ENCODE measurements around the gene CEP120. TPM values are rescaled to one million over a fixed set of nuclear protein-coding genes. Genes with fewer than 3 reads are reported as not detected.
"Not testable (repeated sequence)": the region's sequence is repeated elsewhere in the genome, so short reads cannot be mapped to it uniquely, and the experiment has no call there.

CEP120 gene
- total RNA-seq, 1 donor from 2014 or later, result 23.0 TPM

DNA sequence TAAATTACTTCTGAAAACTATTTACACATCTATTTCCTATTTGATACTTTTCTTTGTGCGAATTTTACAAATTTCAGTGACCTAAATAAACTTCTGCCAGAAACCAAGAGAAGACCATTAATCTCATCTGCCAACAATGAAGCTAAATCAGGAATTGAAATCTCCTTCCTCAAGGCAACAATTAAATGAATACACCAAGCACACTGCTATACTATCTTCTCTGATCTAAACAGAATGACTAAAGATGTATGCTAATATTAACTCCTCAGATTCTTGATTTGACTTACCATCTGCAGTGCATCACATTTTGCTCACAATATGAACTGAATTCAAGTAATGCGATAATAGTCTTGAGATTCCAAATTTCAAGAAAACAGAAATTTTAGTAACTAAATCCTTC lies 82.3 kb downstream of the CEP120 start:
- Mint-ChIP-seq H3K27me3 (ENCODE audit: low read depth) (no peaks in the 10 kb centered on the region), H3K9me3 (no peaks in the 10 kb centered on the region), H3K4me3 (no peak overlapping the region), H3K4me1 (peaks cover 32% of the 10 kb centered on the region), H3K36me3 (peaks cover 1% of the 10 kb centered on the region), H3K27ac (no peak overlapping the region)
- no peak for DNase-seq (ENCODE audit: low spot score in 2 of 2, unreplicated experiment in 2 of 2)
- no peak for TF ChIP-seq CTCF (IDR thresholded peaks at IDR 0.05; ENCODE audit: unreplicated experiment)

DNA sequence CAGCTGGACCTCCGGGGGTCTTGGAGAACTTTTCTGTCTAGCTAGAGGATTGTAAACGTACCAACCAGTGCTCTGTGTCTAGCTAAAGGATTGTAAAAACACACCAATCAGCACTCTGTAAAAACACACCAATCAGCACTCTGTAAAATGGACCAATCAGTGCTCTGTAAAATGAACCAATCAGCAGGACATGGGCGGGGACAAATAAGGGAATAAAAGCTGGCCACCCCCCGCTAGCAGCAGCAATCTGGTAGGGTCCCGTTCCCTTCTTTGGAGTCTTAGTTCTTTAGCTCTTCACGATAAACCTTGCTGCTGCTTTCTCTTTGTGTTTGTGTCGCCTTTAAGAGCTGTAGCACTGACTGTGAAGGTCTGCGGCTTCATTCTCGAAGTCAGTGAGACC lies 114.8 kb downstream of the CEP120 start:
- not testable (repeated sequence) for H3K36me3 Mint-ChIP-seq; H3K9me3 Mint-ChIP-seq; H3K4me1 Mint-ChIP-seq; H3K27me3 Mint-ChIP-seq (ENCODE audit: low read depth); H3K4me3 Mint-ChIP-seq; DNase-seq (ENCODE audit: low spot score in 2 of 2, unreplicated experiment in 2 of 2); H3K27ac Mint-ChIP-seq

DNA sequence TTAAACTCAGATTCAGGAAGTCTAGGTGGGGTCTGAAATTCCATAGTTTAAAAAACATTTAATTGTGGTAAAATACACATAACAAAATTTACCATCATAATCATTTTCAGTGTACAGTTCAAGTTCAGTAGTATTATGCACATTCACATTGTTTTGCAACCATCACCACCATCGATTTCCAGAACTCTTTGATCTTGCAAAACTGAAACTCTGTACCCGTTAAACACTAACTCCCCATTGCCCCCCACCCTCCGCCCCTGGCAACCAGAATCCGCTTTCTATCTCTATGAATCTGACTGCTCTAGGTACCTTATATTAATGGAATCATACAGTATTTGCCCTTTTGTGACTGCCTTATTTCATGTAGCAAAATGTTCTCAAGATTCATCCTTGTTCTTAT lies 117.5 kb downstream of the CEP120 start:
- no peaks in the 10 kb centered on the region for H3K36me3 Mint-ChIP-seq
- no peak overlapping the region for H3K27ac Mint-ChIP-seq
- H3K9me3 Mint-ChIP-seq, result peaks cover 5% of the 10 kb centered on the region
- DNase-seq (ENCODE audit: low spot score in 2 of 2, unreplicated experiment in 2 of 2), result no peak
- H3K27me3 Mint-ChIP-seq (ENCODE audit: low read depth), result no peaks in the 10 kb centered on the region
- no peak for TF ChIP-seq CTCF (IDR thresholded peaks at IDR 0.05; ENCODE audit: unreplicated experiment)
- no peaks in the 10 kb centered on the region for H3K4me1 Mint-ChIP-seq
- H3K4me3 Mint-ChIP-seq, result no peak overlapping the region

DNA sequence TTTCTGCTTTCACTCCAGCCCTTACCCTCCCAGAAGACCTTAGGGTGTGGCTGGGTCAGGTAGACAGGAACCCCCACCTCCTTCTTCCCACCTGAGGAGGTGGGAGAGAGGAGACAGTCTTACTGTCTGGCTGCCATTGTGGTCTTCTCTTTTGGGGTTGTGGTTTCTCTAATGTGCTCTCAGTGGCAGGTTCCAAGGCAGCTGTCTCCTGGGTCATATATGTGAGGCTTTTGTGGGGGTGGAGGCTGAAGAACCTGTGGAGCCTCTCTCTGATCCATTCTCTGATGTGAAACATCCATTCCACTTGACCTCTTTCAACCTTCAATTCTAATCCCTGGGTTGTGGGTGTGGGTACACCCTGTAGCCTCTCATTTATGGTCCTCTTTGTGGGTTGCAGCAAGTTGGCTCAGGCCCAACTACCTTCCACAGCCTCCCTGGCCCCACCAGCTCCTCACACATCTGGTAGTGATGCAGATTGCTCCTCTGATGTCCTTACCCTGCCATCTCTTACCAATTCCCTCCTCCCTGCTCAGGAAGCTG lies 118.4 kb downstream of the CEP120 start:
- H3K36me3 Mint-ChIP-seq, result peaks cover 3% of the 10 kb centered on the region
- H3K27me3 Mint-ChIP-seq (ENCODE audit: low read depth), result no peaks in the 10 kb centered on the region
- H3K9me3 Mint-ChIP-seq, result peaks cover 12% of the 10 kb centered on the region
- H3K4me1 Mint-ChIP-seq, result no peaks in the 10 kb centered on the region
- H3K27ac Mint-ChIP-seq, result no peak overlapping the region
- DNase-seq (ENCODE audit: low spot score in 2 of 2, unreplicated experiment in 2 of 2), result no peak
- TF ChIP-seq CTCF (IDR thresholded peaks at IDR 0.05; ENCODE audit: unreplicated experiment), result no peak
- no peak overlapping the region for H3K4me3 Mint-ChIP-seq

GRCh38 chr5:123303802-123304201 lies 119.4 kb downstream of the CEP120 start:
- Mint-ChIP-seq H3K9me3 (peaks cover 22% of the 10 kb centered on the region), H3K27me3 (ENCODE audit: low read depth) (no peaks in the 10 kb centered on the region), H3K4me3 (no peak overlapping the region), H3K27ac (no peak overlapping the region), H3K36me3 (peaks cover 6% of the 10 kb centered on the region), H3K4me1 (no peaks in the 10 kb centered on the region)
- DNase-seq (ENCODE audit: low spot score in 2 of 2, unreplicated experiment in 2 of 2), result no peak
- TF ChIP-seq CTCF (IDR thresholded peaks at IDR 0.05; ENCODE audit: unreplicated experiment), result no peak

GRCh38 chr5:123300266-123300665 lies 122.9 kb downstream of the CEP120 start:
- no peaks in the 10 kb centered on the region for H3K27me3 Mint-ChIP-seq (ENCODE audit: low read depth)
- no peak overlapping the region for H3K27ac Mint-ChIP-seq
- H3K4me3 Mint-ChIP-seq, result no peak overlapping the region
- peaks cover 7% of the 10 kb centered on the region for H3K36me3 Mint-ChIP-seq
- TF ChIP-seq CTCF (IDR thresholded peaks at IDR 0.05; ENCODE audit: unreplicated experiment), result no peak
- DNase-seq (ENCODE audit: low spot score in 2 of 2, unreplicated experiment in 2 of 2), result no peak
- peaks cover 27% of the 10 kb centered on the region for H3K9me3 Mint-ChIP-seq
- H3K4me1 Mint-ChIP-seq, result no peaks in the 10 kb centered on the region
